SHP77 (cell line): ENCODE results near the gene LIM2.
A peak's percentile ranks its signal among the peaks of the same experiment; 100 is the strongest.
"Not testable (repeated sequence)": the region's sequence is repeated elsewhere in the genome, so short reads cannot be mapped to it uniquely, and the experiment has no call there.

ENCODE experiments used
- DNase-seq, 2 experiments: peaks; one replicate each; lab custom pipeline; 2025; lab: John Stamatoyannopoulos, UW

LIM2 gene

GRCh38 chr19:51387924-51388389 lies at the start of gene LIM2:
LIM2 (minus strand) TSS chr19:51387974; CDS start chr19:51387443, 531 bp downstream.
- DNase-seq = no peak

- no peak for DNase-seq
These were observed 46.7 kb upstream of the LIM2 start for GRCh38 chr19:51434456-51434855.

- no peak for DNase-seq
These were observed 45.3 kb upstream of the LIM2 start for GRCh38 chr19:51433043-51433442.

- no peak for DNase-seq
These were observed 43.4 kb upstream of the LIM2 start for GRCh38 chr19:51431124-51431523.

- no peak for DNase-seq
These were observed 42.4 kb upstream of the LIM2 start for GRCh38 chr19:51430221-51430620.

GRCh38 chr19:51427201-51427600 lies 39.4 kb upstream of the LIM2 start:
- DNase-seq = no peak

- peak; percentile 13 to 33 for DNase-seq
These were observed 34.3 kb upstream of the LIM2 start for GRCh38 chr19:51422053-51422448.

- DNase-seq = no peak
These were observed 33.7 kb upstream of the LIM2 start for GRCh38 chr19:51421229-51422052.

- DNase-seq = not testable (repeated sequence)
These were observed 32.7 kb upstream of the LIM2 start for GRCh38 chr19:51420511-51420910.

- no peak for DNase-seq
These were observed 30.9 kb upstream of the LIM2 start for GRCh38 chr19:51418707-51419106.

- DNase-seq = no peak
These were observed 30.0 kb upstream of the LIM2 start for GRCh38 chr19:51417810-51418157.

- no peak for DNase-seq
These were observed 29.5 kb upstream of the LIM2 start, which contains the start of gene SIGLEC10 for GRCh38 chr19:51417107-51417809. SIGLEC10 (minus strand) TSS chr19:51417642; CDS start chr19:51417581, 61 bp downstream.

- not testable (repeated sequence) for DNase-seq
These were observed 28.6 kb upstream of the LIM2 start for GRCh38 chr19:51416422-51416821.

- no peak for DNase-seq
These were observed 27.4 kb upstream of the LIM2 start for GRCh38 chr19:51415187-51415586.

GRCh38 chr19:51410950-51411748 lies 23.4 kb upstream of the LIM2 start:
- DNase-seq = no peak

- peak; percentile 18 to 24 for DNase-seq
These were observed 19.8 kb upstream of the LIM2 start for GRCh38 chr19:51407511-51408131.

GRCh38 chr19:51402117-51402516 lies 14.3 kb upstream of the LIM2 start:
- no peak for DNase-seq

- not testable (repeated sequence) for DNase-seq
These were observed 12.2 kb upstream of the LIM2 start for GRCh38 chr19:51399936-51400335.

- DNase-seq = no peak
These were observed 11.5 kb upstream of the LIM2 start for GRCh38 chr19:51399231-51399630.

GRCh38 chr19:51398096-51398704 lies 10.4 kb upstream of the LIM2 start:
- DNase-seq = peak; percentile 13 to 21

- DNase-seq = not testable (repeated sequence)
These were observed 9.7 kb upstream of the LIM2 start for GRCh38 chr19:51397453-51397852.
